ENCODE results near the gene SMTNL2.
"Not testable (repeated sequence)": the region's sequence is repeated elsewhere in the genome, so short reads cannot be mapped to it uniquely, and the experiment has no call there.

DNA sequence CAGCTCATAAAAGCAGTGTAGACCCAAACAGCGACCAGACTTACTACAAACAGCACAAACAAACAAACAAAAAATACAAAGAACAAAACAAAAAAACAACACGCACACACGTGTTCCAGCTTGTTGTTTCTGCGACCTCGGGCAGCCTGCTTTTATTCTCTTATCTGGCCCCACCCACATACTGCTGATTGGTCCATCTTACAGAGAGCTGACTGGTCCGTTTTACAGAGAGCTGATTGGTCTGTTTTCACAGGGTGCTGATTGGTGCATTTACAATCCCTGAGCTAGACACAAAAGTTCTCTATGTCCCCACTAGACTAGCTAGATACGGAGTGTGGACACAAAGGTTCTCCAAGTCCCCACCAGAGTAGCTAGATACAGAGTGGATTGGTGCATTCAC is 71.6 kb downstream of the SMTNL2 start:
- TF ChIP-seq, protein P1, sequence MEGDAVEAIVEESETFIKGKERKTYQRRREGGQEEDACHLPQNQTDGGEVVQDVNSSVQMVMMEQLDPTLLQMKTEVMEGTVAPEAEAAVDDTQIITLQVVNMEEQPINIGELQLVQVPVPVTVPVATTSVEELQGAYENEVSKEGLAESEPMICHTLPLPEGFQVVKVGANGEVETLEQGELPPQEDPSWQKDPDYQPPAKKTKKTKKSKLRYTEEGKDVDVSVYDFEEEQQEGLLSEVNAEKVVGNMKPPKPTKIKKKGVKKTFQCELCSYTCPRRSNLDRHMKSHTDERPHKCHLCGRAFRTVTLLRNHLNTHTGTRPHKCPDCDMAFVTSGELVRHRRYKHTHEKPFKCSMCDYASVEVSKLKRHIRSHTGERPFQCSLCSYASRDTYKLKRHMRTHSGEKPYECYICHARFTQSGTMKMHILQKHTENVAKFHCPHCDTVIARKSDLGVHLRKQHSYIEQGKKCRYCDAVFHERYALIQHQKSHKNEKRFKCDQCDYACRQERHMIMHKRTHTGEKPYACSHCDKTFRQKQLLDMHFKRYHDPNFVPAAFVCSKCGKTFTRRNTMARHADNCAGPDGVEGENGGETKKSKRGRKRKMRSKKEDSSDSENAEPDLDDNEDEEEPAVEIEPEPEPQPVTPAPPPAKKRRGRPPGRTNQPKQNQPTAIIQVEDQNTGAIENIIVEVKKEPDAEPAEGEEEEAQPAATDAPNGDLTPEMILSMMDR (IDR thresholded peaks at IDR 0.05): not testable (repeated sequence)
- TF ChIP-seq POLR2A (IDR thresholded peaks at IDR 0.05): not testable (repeated sequence)
